Central memory CD8-positive, alpha-beta T cell (primary cell): Measurements from ENCODE around the gene NUP214.
A peak's percentile ranks its signal among the peaks of the same experiment; 100 is the strongest.

Experiments used
- ATAC-seq: fragments of 150-1000 bp; cut with Tn5 transposase; replicated peaks from 2 replicates; pipeline ENCODE4 v1.10.0; 2022; ENCODE audit warnings: mild to moderate bottlenecking, moderate FRiP score, moderate number of reproducible peaks; ENCODE audit not compliant: poor library complexity, severe bottlenecking; ENCODE audit errors: extremely low read depth
- DNase-seq, 2 donors: peaks; one replicate each; pipeline ENCODE4 v3.0.0; 2021; ENCODE audit warnings: low spot score in 2 of 2
- H3K27ac Mint-ChIP-seq: one replicate; pipeline ENCODE4 v1.8.0; 2022; ENCODE audit warnings: low read depth, mild to moderate bottlenecking, moderate library complexity, mixed read lengths
- H3K27me3 Mint-ChIP-seq: one replicate; pipeline ENCODE4 v1.8.0; 2022; ENCODE audit warnings: mixed read lengths
- H3K36me3 Mint-ChIP-seq: one replicate; pipeline ENCODE4 v1.8.0; 2022; ENCODE audit warnings: mild to moderate bottlenecking, moderate library complexity, mixed read lengths; ENCODE audit not compliant: insufficient read depth
- H3K4me1 Mint-ChIP-seq: one replicate; pipeline ENCODE4 v1.8.0; 2022; ENCODE audit warnings: mixed read lengths
- H3K4me3 Mint-ChIP-seq: one replicate; pipeline ENCODE4 v1.8.0; 2022; ENCODE audit warnings: mild to moderate bottlenecking, moderate library complexity, mixed read lengths
- H3K9me3 Mint-ChIP-seq: one replicate; pipeline ENCODE4 v1.8.0; 2022; ENCODE audit warnings: mixed read lengths

NUP214 gene

GRCh38 chr9:131125288-131126058 lies at the start of gene NUP214:
NUP214 (plus strand) TSS chr9:131125586; CDS start chr9:131125705, 119 bp downstream.
- Mint-ChIP-seq H3K36me3 (peaks cover 31% of the 10 kb centered on the region), H3K9me3 (no peaks in the 10 kb centered on the region), H3K4me1 (peaks cover 14% of the 10 kb centered on the region), H3K27ac (peak within 1 kb of the TSS; percentile 97), H3K27me3 (peaks cover 3% of the 10 kb centered on the region), H3K4me3 (peak within 1 kb of the TSS; percentile 91)
- ATAC-seq (peak; percentile 98), DNase-seq (peak; percentile 99 to 100)

DNA sequence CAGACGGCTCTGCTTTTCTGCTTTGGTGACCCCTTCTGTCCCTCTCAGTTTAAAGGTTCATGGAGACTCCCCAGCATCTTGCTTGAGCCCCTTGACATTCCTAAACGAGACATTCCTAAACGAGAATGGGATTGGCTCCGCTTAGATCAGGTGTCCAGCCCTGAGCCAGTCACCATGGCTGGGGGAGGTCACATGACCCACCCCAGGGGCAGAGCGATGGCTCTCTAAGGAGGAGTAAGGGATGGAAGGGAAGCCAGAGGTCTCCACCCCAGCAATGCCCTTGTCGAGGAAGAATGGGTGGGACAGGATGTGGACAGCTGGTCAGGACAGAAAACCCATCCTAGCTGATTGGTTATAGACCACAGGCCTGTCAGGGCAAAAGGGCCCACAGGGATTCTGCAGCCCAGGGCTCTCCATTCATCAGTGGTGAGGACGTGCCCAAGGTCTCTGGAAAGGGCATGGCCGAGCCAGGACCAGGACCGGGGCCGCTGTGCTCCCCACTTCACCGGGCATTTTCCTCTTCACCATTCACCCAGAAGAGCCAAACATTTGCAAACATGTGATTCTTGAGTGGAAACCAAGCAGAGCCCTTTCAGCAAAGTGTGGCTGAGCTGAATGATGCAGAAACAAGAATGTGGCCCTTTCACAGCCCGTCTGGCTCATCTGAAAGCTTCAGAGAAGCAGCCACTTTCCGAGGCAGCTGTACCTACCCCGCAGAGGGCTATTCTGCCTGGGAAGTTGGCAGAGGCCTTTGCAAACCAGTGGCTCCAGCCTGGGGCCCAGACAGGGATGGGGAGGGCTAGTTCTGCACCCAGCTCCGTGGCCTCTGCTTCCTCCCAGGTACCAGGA lies 48.8 kb upstream of the NUP214 start:
- Mint-ChIP-seq H3K4me1 (no peaks in the 10 kb centered on the region), H3K27ac (no peak overlapping the region), H3K4me3 (no peak overlapping the region)

GRCh38 chr9:131078427-131079366 lies 46.7 kb upstream of the NUP214 start:
- no peak for DNase-seq
- Mint-ChIP-seq H3K36me3 (no peaks in the 10 kb centered on the region), H3K4me1 (no peaks in the 10 kb centered on the region), H3K27ac (no peak overlapping the region), H3K4me3 (no peak overlapping the region), H3K27me3 (peaks cover 9% of the 10 kb centered on the region), H3K9me3 (no peaks in the 10 kb centered on the region)
- no peak for ATAC-seq

More for the DNA sequence above, 48.8 kb upstream of the NUP214 start:
- no peaks in the 10 kb centered on the region for H3K36me3 Mint-ChIP-seq
- no peaks in the 10 kb centered on the region for H3K9me3 Mint-ChIP-seq
- H3K27me3 Mint-ChIP-seq = peaks cover 9% of the 10 kb centered on the region
- no peak for DNase-seq
- no peak for ATAC-seq

DNA sequence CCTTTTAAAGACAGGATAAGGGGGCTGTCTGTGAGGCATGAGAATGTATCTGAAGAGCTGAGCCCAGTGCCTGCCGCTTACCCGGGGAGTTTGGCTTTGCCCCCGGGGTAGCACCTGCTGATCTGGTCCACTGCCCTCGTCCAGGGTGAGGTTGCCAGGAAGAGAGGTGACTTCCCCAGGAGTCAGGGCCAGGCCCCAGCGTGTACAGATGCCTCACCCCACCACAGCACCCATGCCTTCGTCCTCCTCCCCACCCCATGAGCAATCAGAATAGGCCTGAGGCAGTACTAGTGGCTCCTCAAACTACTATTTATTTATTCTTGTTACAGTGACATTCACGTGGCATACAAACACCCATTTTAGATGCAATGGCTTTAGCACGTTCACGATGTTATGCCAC lies 44.8 kb upstream of the NUP214 start:
- ATAC-seq = no peak
- H3K36me3 Mint-ChIP-seq = no peaks in the 10 kb centered on the region
- peaks cover 19% of the 10 kb centered on the region for H3K27me3 Mint-ChIP-seq
- H3K4me1 Mint-ChIP-seq = no peaks in the 10 kb centered on the region
- no peak overlapping the region for H3K27ac Mint-ChIP-seq
- no peaks in the 10 kb centered on the region for H3K9me3 Mint-ChIP-seq
- H3K4me3 Mint-ChIP-seq = no peak overlapping the region
- DNase-seq = no peak

DNA sequence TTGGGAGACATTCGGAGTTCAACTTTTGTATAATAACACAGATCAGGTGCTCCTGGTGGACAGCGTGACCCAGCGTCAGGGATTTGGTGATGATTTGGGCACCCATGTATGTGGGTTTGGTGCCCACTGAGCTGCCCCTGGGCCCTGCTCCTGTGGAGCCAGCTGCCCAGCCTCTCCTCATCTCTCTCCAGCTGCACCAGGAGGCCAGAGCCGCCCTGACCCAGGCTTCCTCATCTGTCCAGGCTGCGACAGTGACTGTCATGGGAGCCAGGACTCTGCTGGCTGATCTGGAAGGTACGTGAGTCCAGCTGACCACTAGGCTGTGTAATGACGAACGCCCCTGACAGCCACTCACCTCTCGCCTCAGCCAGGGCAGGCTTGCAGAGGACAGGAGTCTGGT lies 43.5 kb upstream of the NUP214 start:
- ATAC-seq = no peak

GRCh38 chr9:131082774-131083512 lies 42.4 kb upstream of the NUP214 start:
- ATAC-seq (no peak), DNase-seq (no peak)
- H3K4me3 Mint-ChIP-seq = no peak overlapping the region
- H3K4me1 Mint-ChIP-seq = no peaks in the 10 kb centered on the region
- H3K36me3 Mint-ChIP-seq = no peaks in the 10 kb centered on the region
- H3K27ac Mint-ChIP-seq = no peak overlapping the region
- H3K9me3 Mint-ChIP-seq = no peaks in the 10 kb centered on the region
- peaks cover 31% of the 10 kb centered on the region for H3K27me3 Mint-ChIP-seq

More for the DNA sequence above, 43.5 kb upstream of the NUP214 start:
- H3K36me3 Mint-ChIP-seq = no peaks in the 10 kb centered on the region
- no peak for DNase-seq
- H3K27ac Mint-ChIP-seq = no peak overlapping the region
- H3K4me3 Mint-ChIP-seq = no peak overlapping the region
- H3K9me3 Mint-ChIP-seq = no peaks in the 10 kb centered on the region
- H3K27me3 Mint-ChIP-seq = peaks cover 20% of the 10 kb centered on the region
- no peaks in the 10 kb centered on the region for H3K4me1 Mint-ChIP-seq

DNA sequence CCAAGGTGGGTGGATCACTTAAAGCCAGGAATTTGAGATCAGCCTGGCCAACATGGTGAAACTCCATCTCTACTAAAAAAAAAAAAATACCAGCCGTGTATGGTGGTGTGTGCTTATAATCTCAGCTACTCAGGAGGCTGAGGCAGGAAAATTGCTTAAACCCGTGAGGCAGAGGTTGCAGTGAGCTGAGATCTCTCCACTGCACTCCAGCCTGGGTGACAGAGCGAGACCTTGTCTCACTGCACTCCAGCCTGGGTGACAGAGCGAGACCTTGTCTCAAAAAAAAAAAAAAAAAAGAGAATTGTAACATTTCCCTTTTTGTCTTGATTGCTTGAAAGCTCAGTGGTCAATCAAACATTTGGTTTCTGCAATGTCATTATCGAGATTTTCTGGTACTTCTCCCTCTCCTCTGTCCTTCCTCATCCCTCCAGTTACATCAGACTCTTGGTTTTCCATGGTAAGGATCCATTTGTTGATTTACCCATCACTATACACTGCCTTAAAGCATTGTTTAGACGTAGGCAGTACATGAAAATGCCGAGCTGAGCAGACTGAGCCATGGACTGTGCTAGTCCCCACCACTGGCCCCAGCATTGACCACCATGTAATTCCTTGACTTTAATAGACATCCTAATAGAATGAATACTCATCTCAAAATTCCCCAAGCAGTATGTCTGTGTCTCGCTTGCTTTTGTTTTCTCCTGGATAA lies 40.6 kb upstream of the NUP214 start:
- DNase-seq (no peak), ATAC-seq (no peak)
- Mint-ChIP-seq H3K36me3 (no peaks in the 10 kb centered on the region), H3K9me3 (no peaks in the 10 kb centered on the region), H3K27ac (no peak overlapping the region), H3K27me3 (peaks cover 34% of the 10 kb centered on the region), H3K4me3 (no peak overlapping the region), H3K4me1 (no peaks in the 10 kb centered on the region)

DNA sequence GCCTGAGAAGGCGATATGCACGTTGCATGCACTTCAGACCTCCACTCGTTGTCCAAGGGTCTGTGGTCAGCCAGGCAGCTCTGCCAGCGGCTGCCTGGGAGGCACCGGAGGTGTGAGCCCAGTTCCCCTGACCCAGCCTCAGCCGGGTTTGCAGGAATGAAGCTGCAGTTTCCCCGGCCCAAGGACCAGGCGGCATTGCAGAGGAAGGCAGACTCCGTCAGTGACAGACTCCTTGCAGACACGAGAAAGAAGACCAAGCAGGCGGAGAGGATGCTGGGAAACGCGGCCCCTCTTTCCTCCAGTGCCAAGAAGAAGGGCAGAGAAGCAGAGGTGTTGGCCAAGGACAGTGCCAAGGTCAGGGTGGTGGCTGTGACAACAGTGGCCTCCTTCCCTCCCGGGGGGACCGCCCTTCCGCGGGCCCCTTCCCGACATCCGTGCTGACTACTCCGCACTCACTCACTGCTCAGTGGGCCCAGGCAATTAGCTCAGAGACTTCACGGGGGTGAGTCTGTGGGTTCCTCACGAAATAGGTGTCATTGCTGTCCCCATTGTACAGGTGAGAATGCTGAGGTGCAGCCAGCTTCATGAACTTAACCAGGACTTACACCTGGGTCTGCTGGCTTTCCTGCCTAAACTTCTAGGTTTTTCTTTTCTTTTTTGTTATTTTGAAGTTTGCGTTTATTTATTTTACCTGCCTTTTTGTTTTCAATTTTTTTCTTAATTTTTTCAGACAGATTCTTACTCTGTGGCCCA lies 39.8 kb upstream of the NUP214 start:
- no peak for ATAC-seq
- Mint-ChIP-seq H3K27me3 (peaks cover 33% of the 10 kb centered on the region), H3K9me3 (no peaks in the 10 kb centered on the region), H3K27ac (no peak overlapping the region), H3K4me3 (no peak overlapping the region), H3K4me1 (no peaks in the 10 kb centered on the region), H3K36me3 (no peaks in the 10 kb centered on the region)
- no peak for DNase-seq

DNA sequence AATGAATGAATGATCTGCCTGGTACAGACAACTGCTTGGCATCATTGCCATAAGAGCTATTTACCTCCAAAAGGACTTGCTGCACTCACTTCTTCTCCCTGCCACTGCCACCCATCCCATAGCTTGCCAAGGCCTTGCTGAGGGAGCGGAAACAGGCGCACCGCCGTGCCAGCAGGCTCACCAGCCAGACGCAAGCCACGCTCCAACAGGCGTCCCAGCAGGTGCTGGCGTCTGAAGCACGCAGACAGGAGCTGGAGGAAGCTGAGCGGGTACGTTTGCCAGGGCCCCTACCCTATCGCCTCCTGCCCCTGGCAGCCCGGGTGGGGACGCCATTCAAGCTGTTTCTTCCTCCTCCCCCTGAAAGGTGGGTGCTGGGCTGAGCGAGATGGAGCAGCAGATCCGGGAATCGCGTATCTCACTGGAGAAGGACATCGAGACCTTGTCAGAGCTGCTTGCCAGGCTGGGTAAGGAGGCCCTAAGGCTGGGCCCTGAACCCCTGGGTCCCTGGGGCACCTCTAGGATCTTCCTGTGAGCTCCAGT lies 38.0 kb upstream of the NUP214 start:
- Mint-ChIP-seq H3K4me1 (no peaks in the 10 kb centered on the region), H3K27ac (no peak overlapping the region), H3K36me3 (peaks cover 1% of the 10 kb centered on the region), H3K4me3 (no peak overlapping the region), H3K9me3 (no peaks in the 10 kb centered on the region), H3K27me3 (peaks cover 25% of the 10 kb centered on the region)
- ATAC-seq (no peak), DNase-seq (no peak)

- ATAC-seq (no peak), DNase-seq (no peak)
- Mint-ChIP-seq H3K36me3 (peaks cover 1% of the 10 kb centered on the region), H3K27me3 (peaks cover 40% of the 10 kb centered on the region), H3K9me3 (no peaks in the 10 kb centered on the region), H3K4me1 (no peaks in the 10 kb centered on the region), H3K27ac (no peak overlapping the region), H3K4me3 (no peak overlapping the region)
Measured at GRCh38 chr9:131090025-131090787, 35.2 kb upstream of the NUP214 start.
